ENCODE results near the gene ZDBF2.

- TF ChIP-seq POLR2AphosphoS5 (IDR thresholded peaks at IDR 0.05; ENCODE audit: low read depth, low read length) (no peak), RFX5 (IDR thresholded peaks at IDR 0.05; ENCODE audit: borderline replicate concordance, low read depth, low read length) (no peak), CTCF (IDR thresholded peaks at IDR 0.05; ENCODE audit: control extremely low read depth in 1 of 3, insufficient read depth in 1 of 3, low read depth in 1 of 3, low read length in 3 of 3) (no peak), RNF2 (IDR thresholded peaks at IDR 0.05; ENCODE audit: borderline replicate concordance, low read depth, low read length, missing control alignments, poor library complexity, severe bottlenecking) (no peak), SUZ12 (IDR thresholded peaks at IDR 0.05; ENCODE audit: low read length) (no peak), JUND (IDR thresholded peaks at IDR 0.05; ENCODE audit: low read length) (no peak)
- TF ChIP-seq, protein P1, sequence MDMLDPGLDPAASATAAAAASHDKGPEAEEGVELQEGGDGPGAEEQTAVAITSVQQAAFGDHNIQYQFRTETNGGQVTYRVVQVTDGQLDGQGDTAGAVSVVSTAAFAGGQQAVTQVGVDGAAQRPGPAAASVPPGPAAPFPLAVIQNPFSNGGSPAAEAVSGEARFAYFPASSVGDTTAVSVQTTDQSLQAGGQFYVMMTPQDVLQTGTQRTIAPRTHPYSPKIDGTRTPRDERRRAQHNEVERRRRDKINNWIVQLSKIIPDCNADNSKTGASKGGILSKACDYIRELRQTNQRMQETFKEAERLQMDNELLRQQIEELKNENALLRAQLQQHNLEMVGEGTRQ (IDR thresholded peaks at IDR 0.05; ENCODE audit: low read length), result no peak
Measured at GRCh38 chr2:206316141-206316540, 41.7 kb downstream of the ZDBF2 start.

Measured in H1 (cell line).